B cell (primary cell): ENCODE results near the gene ZNF710. TPM values are rescaled to one million over a fixed set of nuclear protein-coding genes. Genes with fewer than 3 reads are reported as not detected.

ENCODE experiments used
- ATAC-seq: fragments of 200-7000 bp; cut with Tn5 transposase; one replicate; pipeline ENCODE4 v1.10.0; 2021; ENCODE audit warnings: low read depth, mild to moderate bottlenecking, moderate number of reproducible peaks, moderate library complexity
- CTCF ChIA-PET: fragments of 350-600 bp; sonication (Branson Sonifier 250); formaldehyde crosslinking; loops from one replicate; lab custom pipeline; 2021; ENCODE audit warnings: antibody characterized with exemption, inconsistent platforms; lab: Charles Lee
- POLR2A ChIA-PET: fragments of 350-600 bp; sonication (Branson Sonifier 250); formaldehyde crosslinking; loops from one replicate; lab custom pipeline; 2021; ENCODE audit warnings: antibody characterized with exemption; lab: Charles Lee
- DNase-seq: peaks from one replicate; pipeline ENCODE4 v3.0.0; 2013
- H2AFZ ChIP-seq: 2 replicates; pipeline ENCODE4 v1.6.1; 2012; ENCODE audit warnings: mild to moderate bottlenecking, low read depth, low read length; ENCODE audit not compliant: insufficient read depth, poor library complexity, severe bottlenecking
- H3K27ac ChIP-seq, 2 donors: 1 replicate in 1 of 2; 2 replicates in 1 of 2; pipeline ENCODE4 v1.5.1; 2012 to 2013; ENCODE audit warnings: low read length in 2 of 2, mild to moderate bottlenecking in 2 of 2, moderate library complexity in 1 of 2
- H3K27me3 ChIP-seq, 4 experiments: fragments of 200-600 bp in 1 of 4; sonication (generic) in 1 of 4; replicated peaks in 1 of 4; 1 replicate in 2 of 4; 2 replicates in 2 of 4; pipeline versions ENCODE4 v1.6.1 to v1.7.0; 2013 to 2016; ENCODE audit warnings: low read length in 3 of 4, mild to moderate bottlenecking in 2 of 4, mixed read lengths in 1 of 4, moderate library complexity in 1 of 4; ENCODE audit not compliant: insufficient read depth in 4 of 4, control insufficient read depth in 3 of 4; ENCODE audit errors: control extremely low read depth in 1 of 4
- H3K36me3 ChIP-seq, 2 experiments: replicated peaks in 1 of 2; 1 replicate in 1 of 2; 2 replicates in 1 of 2; pipeline versions ENCODE4 v1.6.1 to v1.7.1; 2013; ENCODE audit warnings: low read length in 1 of 2; ENCODE audit not compliant: insufficient read depth in 2 of 2, control insufficient read depth in 1 of 2; ENCODE audit errors: control extremely low read depth in 1 of 2, extremely low read depth in 1 of 2
- H3K4me1 ChIP-seq, 2 donors: fragments of 200-600 bp in 1 of 2; sonication (generic) in 1 of 2; 1 replicate in 1 of 2; 2 replicates in 1 of 2; pipeline versions ENCODE4 v1.5.1 to v1.6.1; 2013 to 2017; ENCODE audit warnings: low read length in 2 of 2; ENCODE audit not compliant: control insufficient read depth in 2 of 2, insufficient read depth in 2 of 2
- H3K4me2 ChIP-seq: replicated peaks from 2 replicates; pipeline ENCODE3; 2012; ENCODE audit warnings: mild to moderate bottlenecking, low read depth, low read length; ENCODE audit not compliant: poor library complexity, severe bottlenecking
- H3K4me3 ChIP-seq, 5 experiments: fragments of 200-600 bp in 1 of 5; sonication (generic) in 1 of 5; 1 replicate in 3 of 5; 2 replicates in 2 of 5; pipeline versions ENCODE4 v1.5.1 to v1.7.0; 2011 to 2016; ENCODE audit warnings: low read length in 4 of 5, mild to moderate bottlenecking in 4 of 5, low read depth in 2 of 5, control low read depth in 1 of 5, moderate library complexity in 1 of 5; ENCODE audit not compliant: insufficient read depth in 1 of 5; ENCODE audit errors: control extremely low read depth in 1 of 5, extremely low read depth in 1 of 5
- H3K79me2 ChIP-seq: fragments of 200-600 bp; sonication (generic); one replicate; pipeline ENCODE4 v1.6.0; 2016; ENCODE audit warnings: low read length; ENCODE audit not compliant: control insufficient read depth, insufficient read depth
- H3K9ac ChIP-seq: fragments of 200-600 bp; sonication (generic); 2 replicates; pipeline ENCODE4 v1.6.1; 2017; ENCODE audit warnings: mild to moderate bottlenecking, low read length, moderate library complexity
- H3K9me3 ChIP-seq, 3 donors: one replicate each; pipeline versions ENCODE4 v1.6.1 to v1.7.1; 2013; ENCODE audit warnings: low read length in 2 of 3; ENCODE audit not compliant: control insufficient read depth in 2 of 3, insufficient read depth in 1 of 3; ENCODE audit errors: control extremely low read depth in 1 of 3
- H4K20me1 ChIP-seq: 2 replicates; pipeline ENCODE4 v1.6.0; 2012; ENCODE audit warnings: mild to moderate bottlenecking, low read length; ENCODE audit not compliant: insufficient read depth, control insufficient read depth, poor library complexity, severe bottlenecking
- H3K27ac Mint-ChIP-seq: one replicate; pipeline ENCODE4 v1.8.0; 2021; ENCODE audit warnings: mixed read lengths
- H3K27me3 Mint-ChIP-seq: one replicate; pipeline ENCODE4 v1.8.0; 2021; ENCODE audit warnings: mixed read lengths
- H3K4me1 Mint-ChIP-seq: one replicate; pipeline ENCODE4 v1.8.0; 2021; ENCODE audit warnings: mixed read lengths
- H3K4me3 Mint-ChIP-seq: one replicate; pipeline ENCODE4 v1.8.0; 2021; ENCODE audit warnings: mixed read lengths
- H3K9me3 Mint-ChIP-seq: one replicate; pipeline ENCODE4 v1.8.0; 2022; ENCODE audit warnings: mixed read lengths; ENCODE audit not compliant: insufficient read depth
- EZH2 ChIP-seq: IDR thresholded peaks from 2 replicates; pipeline ENCODE4 v1.6.1; 2012; ENCODE audit warnings: borderline replicate concordance, low read depth, mild to moderate bottlenecking, moderate library complexity, low read length; ENCODE audit not compliant: insufficient read depth, poor library complexity, severe bottlenecking
- WGBS: methylation state at CpG from one replicate; pipeline ENCODE4 v1.1.5; 2013; ENCODE audit warnings: missing lambda C conversion rate; ENCODE audit not compliant: insufficient coverage; 5-methylcytosine and 5-hydroxymethylcytosine counted together
- intact Hi-C: fragments of 100-400 bp; cut with micrococcal nuclease; formaldehyde crosslinking; loops from one replicate; pipeline ENCODE4 v1.10.0; 2022
- polyA plus RNA-seq: library from polyadenylated mRNA; depleted of rRNA; stranded (reverse); fragments of >200 nt; gene quantifications from 2 replicates; pipeline ENCODE4 v1.2.3, GENCODE V29; 2012
- total RNA-seq, 2 donors: library from RNA; stranded (reverse); fragments of 120-200 nt in 1 of 2; gene quantifications; 1 replicate in 1 of 2; 2 replicates in 1 of 2; pipeline versions ENCODE4 v1.2.3 to v1.2.4, GENCODE V29; 2013 to 2022
- TF ChIP-seq, protein P1 (sequence below): fragments of 200-600 bp; IDR thresholded peaks from one replicate; pipeline ENCODE4 v1.8.0; 2022; ENCODE audit warnings: antibody characterized with exemption, mild to moderate bottlenecking

ZNF710 gene
- total and polyA plus RNA-seq, 2 donors (not counting 1 experiment from before 2014, with no cell fraction given) = 8.7 to 38.7 TPM

- POLR2A ChIA-PET = interaction anchor here (0.6 to 0.7 kb wide), 2 partner anchors 46 to 275 kb away, joined by 4 to 5 read pairs; no protein-coding TSS in a partner anchor
- H3K4me3 Mint-ChIP-seq = no peak overlapping the region
Measured at GRCh38 chr15:90121086-90121485, 120.0 kb downstream of the ZNF710 start.

GRCh38 chr15:90124507-90124906 is 123.4 kb downstream of the ZNF710 start:
- Histone ChIP-seq H3K4me3 (no peak overlapping the region), H3K79me2 (no peaks in the 10 kb centered on the region), H3K36me3 (no peaks in the 10 kb centered on the region), H3K4me2 (no peak overlapping the region), H4K20me1 (no peaks in the 10 kb centered on the region), H3K4me1 (no peaks in the 10 kb centered on the region), H3K9me3 (no peaks in the 10 kb centered on the region), H3K27me3 (peaks cover 0 to 4% (median 0%) of the 10 kb centered on the region in 4 experiments), H3K27ac (no peak overlapping the region), H2AFZ (no peak overlapping the region), H3K9ac (no peak overlapping the region)
- no peaks in the 10 kb centered on the region for H3K4me1 Mint-ChIP-seq
- DNase-seq = no peak
- intact Hi-C loops = no loop called here
- H3K27me3 Mint-ChIP-seq = peaks cover 18% of the 10 kb centered on the region
- TF ChIP-seq, protein P1, sequence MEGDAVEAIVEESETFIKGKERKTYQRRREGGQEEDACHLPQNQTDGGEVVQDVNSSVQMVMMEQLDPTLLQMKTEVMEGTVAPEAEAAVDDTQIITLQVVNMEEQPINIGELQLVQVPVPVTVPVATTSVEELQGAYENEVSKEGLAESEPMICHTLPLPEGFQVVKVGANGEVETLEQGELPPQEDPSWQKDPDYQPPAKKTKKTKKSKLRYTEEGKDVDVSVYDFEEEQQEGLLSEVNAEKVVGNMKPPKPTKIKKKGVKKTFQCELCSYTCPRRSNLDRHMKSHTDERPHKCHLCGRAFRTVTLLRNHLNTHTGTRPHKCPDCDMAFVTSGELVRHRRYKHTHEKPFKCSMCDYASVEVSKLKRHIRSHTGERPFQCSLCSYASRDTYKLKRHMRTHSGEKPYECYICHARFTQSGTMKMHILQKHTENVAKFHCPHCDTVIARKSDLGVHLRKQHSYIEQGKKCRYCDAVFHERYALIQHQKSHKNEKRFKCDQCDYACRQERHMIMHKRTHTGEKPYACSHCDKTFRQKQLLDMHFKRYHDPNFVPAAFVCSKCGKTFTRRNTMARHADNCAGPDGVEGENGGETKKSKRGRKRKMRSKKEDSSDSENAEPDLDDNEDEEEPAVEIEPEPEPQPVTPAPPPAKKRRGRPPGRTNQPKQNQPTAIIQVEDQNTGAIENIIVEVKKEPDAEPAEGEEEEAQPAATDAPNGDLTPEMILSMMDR = no peak
- no peak for TF ChIP-seq EZH2
- POLR2A ChIA-PET = no interaction called here
- no peak overlapping the region for H3K27ac Mint-ChIP-seq
- CTCF ChIA-PET = no interaction called here
- H3K9me3 Mint-ChIP-seq = no peaks in the 10 kb centered on the region
- no peak for ATAC-seq
- no peak overlapping the region for H3K4me3 Mint-ChIP-seq

More at GRCh38 chr15:90121086-90121485, 120.0 kb downstream of the ZNF710 start:
- Histone ChIP-seq H2AFZ (no peak overlapping the region), H3K36me3 (no peaks in the 10 kb centered on the region), H3K9ac (no peak overlapping the region), H4K20me1 (no peaks in the 10 kb centered on the region), H3K4me2 (no peak overlapping the region), H3K27me3 (no peaks in the 10 kb centered on the region), H3K4me1 (no peaks in the 10 kb centered on the region), H3K27ac (no peak overlapping the region), H3K79me2 (no peaks in the 10 kb centered on the region), H3K9me3 (no peaks in the 10 kb centered on the region), H3K4me3 (no peak overlapping the region)
- no peak for TF ChIP-seq EZH2
- TF ChIP-seq, protein P1 = no peak
- intact Hi-C loops = no loop called here
- CTCF ChIA-PET = interaction anchor here (0.7 to 1.1 kb wide), 2 partner anchors 37 to 244 kb away, joined by 3 read pairs; no protein-coding TSS in a partner anchor
- Mint-ChIP-seq H3K4me1 (no peaks in the 10 kb centered on the region), H3K9me3 (no peaks in the 10 kb centered on the region), H3K27ac (no peak overlapping the region), H3K27me3 (peaks cover 8% of the 10 kb centered on the region)
- no peak for DNase-seq
- 88% methylated on average over 1 of the region's 6 CpGs for WGBS
- ATAC-seq = no peak
